GM18508 (cell line): Measurements from ENCODE around the gene ATF2.

ENCODE experiments used
- ATAC-seq: cut with Tn5 transposase; IDR thresholded peaks from one replicate; pipeline ENCODE4 v1.9.1; 2021; ENCODE audit warnings: moderate number of reproducible peaks; ENCODE audit not compliant: insufficient read depth, unreplicated experiment

Gene ATF2

DNA sequence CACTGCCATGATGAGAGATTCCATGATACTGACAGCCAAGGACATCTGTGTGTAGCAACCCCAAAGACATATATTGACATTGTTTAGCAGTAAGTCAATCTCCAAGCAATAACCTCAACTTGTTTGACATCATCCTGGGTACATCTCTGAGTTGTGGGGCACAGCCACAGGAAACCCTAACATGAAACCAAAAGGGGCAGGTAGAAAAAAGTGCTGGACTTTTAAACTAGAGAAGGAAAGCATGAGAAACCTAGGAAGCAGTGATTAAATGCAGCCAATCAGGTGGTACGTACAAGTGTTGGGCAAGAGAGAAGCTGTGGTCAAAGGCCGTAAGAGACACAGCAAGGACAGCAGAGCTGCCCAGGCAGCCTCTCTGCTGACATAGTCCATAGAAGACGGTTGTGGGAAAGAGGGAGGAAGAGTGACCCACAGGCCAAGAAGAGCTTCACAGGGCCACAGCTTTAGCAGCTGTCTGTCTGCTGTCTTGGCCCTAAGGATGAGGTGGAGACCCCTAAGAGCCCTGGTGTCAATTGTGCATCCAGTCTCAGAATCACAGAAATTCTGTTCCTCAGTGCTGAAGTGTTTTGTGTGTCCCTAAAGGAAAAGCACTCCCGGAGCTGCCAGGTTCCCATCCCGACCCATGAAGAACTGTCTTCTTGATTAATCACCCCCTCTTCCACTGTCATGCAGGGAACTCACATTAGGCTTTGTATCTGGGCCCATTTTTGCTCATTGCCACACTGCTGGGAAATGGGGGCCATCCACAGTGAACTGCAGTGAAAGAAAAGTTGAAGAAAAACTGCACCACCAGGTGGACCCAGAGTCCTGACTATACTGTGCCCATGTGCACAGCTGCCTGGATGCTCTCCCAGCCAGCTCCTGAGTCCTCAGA, 137.4 kb downstream of the ATF2 start:
- ATAC-seq = no peak

GRCh38 chr2:175027755-175028154, 140.2 kb downstream of the ATF2 start:
- ATAC-seq = no peak

GRCh38 chr2:175026385-175026784, 141.6 kb downstream of the ATF2 start:
- no peak for ATAC-seq

DNA sequence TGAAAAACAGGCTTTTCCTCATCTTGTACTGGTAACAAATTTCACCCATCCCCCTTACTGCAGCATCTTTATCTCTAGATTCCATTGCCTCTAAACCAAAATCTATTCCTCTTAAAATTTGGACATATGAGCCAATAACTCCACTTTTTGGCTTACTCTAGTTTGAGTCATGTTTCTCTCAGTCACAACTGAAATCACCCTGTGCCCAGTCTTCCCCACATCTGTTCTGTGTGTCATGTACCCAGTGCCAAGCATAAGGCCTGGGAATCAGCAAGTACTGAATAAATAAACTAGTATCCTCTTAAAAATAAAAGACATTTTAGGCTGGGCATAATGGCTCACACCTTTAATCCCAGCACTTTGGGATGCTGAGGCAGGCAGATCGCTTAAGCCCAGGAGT, 142.1 kb downstream of the ATF2 start:
- no peak for ATAC-seq

DNA sequence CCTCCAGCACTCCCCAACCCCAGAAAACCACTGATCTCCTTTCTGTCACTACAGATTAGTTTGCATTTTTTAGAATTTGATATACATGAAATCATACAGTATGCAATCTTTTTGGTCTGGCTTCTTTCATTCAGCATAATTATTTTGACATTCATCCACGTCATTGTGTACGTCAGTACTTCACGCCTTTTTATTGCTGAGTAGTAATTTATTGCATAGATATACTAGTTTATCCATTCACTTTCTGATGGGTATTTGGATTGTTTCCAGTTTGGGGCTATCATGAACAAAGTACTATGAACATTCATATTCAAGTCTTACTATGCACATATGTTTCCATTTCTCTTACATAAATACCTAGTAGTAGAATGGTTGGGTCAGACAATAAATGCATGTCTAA, 142.8 kb downstream of the ATF2 start:
- no peak for ATAC-seq

- no peak for ATAC-seq
Observed at GRCh38 chr2:175022923-175023322, 145.1 kb downstream of the ATF2 start.
